Astrocyte of the cerebellum (primary cell): ENCODE data around the gene RXRB.

ENCODE experiments used
- DNase-seq: peaks from one replicate; pipeline ENCODE4 v3.0.0-alpha.2; 2011; ENCODE audit warnings: low read depth
- H3K4me3 ChIP-seq: 2 replicates; pipeline ENCODE4 v1.5.1; 2011; ENCODE audit warnings: mild to moderate bottlenecking, low read depth, low read length, moderate library complexity
- in situ Hi-C: cut with HindIII; loops from 2 replicates; pipeline ENCODE4 v1.10.0; 2017; ENCODE audit warnings: low sequenced_read_pairs
- TF ChIP-seq, protein P1 (sequence below): IDR thresholded peaks from 2 replicates; pipeline ENCODE4 v1.5.1; 2012; ENCODE audit warnings: low read length, low read depth, moderate library complexity, mild to moderate bottlenecking; ENCODE audit errors: missing control alignments

Gene RXRB

DNA sequence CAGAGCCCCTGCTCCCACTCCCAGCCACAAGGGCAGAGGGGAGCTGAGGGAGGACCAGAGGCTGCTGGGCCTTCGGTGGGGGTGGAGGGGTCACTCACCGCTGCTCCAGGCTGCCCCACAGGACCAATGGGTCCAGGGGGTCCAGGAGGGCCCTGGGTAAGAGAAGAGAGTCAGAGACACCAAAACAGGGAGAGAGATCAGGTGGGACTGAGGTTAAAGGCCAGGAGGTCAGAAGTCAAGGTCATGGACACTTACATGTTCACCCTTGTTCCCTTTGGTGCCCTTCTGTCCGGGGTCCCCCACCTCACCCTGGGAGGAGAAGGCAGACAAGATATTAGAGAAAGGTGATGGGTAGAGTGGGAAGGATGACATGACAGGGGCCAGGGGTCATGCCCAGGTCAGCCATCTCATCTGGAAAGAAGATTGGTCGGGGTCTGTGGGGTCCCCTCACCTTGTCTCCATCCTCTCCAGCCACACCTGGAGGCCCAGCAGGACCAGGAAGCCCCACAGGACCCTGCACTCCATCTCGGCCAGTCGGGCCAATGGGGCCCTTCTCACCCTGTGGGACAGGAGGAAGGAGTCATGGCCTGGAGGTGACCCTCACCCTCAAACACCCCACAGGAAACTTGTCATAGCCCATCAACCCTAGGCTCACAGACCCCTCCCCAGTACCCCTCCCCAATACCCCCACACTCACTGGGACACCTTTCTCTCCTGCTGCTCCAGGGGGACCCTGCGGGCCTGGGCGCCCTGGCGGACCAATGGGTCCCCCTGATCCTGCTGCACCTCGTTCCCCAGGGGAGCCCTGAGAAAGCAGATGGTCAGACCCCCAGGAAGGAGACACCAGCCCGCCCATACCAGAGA lies 29.2 kb downstream of the RXRB start:
- no peak overlapping the region for H3K4me3 ChIP-seq
- TF ChIP-seq, protein P1, sequence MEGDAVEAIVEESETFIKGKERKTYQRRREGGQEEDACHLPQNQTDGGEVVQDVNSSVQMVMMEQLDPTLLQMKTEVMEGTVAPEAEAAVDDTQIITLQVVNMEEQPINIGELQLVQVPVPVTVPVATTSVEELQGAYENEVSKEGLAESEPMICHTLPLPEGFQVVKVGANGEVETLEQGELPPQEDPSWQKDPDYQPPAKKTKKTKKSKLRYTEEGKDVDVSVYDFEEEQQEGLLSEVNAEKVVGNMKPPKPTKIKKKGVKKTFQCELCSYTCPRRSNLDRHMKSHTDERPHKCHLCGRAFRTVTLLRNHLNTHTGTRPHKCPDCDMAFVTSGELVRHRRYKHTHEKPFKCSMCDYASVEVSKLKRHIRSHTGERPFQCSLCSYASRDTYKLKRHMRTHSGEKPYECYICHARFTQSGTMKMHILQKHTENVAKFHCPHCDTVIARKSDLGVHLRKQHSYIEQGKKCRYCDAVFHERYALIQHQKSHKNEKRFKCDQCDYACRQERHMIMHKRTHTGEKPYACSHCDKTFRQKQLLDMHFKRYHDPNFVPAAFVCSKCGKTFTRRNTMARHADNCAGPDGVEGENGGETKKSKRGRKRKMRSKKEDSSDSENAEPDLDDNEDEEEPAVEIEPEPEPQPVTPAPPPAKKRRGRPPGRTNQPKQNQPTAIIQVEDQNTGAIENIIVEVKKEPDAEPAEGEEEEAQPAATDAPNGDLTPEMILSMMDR: no peak
- no peak for DNase-seq
- in situ Hi-C loops: no loop called here

DNA sequence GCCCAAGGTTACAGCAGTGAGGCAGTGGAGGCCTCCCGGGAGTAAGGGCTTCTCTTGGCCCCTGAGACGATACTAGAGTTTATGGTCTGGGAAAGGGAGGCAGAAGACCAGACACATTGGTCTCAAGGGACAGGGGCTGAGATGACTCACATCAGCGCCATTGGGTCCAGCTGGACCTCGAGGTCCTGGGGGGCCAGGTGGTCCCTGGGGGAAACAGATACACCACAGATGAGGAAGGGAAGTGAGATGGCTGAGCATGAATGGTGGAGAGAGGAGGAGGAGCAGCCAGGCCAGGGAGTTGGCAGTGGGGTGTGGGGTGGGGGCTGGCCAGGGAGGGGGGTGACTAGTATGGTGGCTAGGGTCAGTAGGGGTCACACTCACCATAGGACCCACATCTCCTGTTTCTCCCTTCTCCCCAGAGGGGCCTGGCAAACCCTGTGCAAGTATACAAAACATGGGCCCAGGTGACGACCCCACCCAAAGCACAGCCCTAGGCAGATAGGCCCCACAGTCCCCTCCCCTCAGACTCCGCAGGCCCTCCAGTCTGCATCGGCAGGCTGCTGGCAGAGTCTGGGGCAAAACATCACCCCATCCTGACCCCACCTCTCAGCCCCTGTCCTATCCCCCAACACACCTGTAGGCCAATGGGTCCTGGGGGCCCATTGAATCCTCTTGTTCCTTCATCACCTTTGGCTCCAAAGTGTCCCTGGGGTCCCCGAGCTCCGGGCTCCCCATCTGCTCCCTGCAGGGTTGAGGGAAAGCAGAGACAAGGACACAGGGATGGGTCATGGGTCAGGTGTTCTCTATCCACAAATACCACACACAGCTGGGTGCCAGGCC lies 30.1 kb downstream of the RXRB start:
- H3K4me3 ChIP-seq: no peak overlapping the region
- in situ Hi-C loops: no loop called here
- TF ChIP-seq, protein P1: no peak
- no peak for DNase-seq

DNA sequence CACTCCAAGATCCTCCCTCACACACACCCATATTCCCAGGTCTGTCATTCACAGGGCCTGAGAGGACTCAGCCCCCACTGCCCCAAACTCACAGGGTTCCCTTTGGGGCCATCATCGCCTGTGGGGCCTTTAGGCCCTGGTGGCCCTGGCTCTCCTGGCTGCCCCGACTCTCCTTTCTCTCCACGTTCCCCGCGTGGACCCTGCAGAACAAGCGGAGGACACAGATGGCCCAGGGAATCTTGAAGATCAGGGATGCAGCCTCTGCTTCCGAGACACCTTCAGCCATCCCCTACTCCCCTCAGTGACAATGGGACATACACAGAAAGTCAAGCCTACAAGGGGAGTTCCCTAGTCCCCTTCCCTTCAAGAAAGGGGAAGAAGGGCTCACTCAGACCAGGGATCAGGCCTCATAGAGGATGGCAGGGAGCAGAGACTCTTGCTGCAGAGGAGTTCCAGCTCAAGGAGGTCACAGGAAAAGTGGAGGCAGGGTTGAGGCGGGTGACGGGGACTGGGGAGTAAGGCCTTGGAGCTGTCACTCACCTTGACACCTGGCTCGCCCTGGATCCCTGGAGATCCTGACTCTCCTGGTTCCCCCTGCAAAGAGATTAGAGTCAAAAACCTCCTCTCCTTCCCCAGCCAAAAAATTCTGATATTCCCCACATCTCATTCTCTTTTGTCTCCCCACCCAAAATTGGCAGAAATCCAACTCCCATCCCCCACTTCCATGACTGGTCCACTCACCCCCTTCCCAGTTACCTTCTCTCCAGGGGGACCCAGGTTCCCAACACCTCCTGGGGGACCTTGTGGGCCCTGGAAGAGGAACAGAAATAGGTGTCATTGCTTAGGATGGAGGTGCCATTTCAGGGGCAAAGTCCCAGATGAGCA lies 30.9 kb downstream of the RXRB start:
- in situ Hi-C loops: no loop called here
- no peak overlapping the region for H3K4me3 ChIP-seq
- TF ChIP-seq, protein P1: no peak
- no peak for DNase-seq

DNA sequence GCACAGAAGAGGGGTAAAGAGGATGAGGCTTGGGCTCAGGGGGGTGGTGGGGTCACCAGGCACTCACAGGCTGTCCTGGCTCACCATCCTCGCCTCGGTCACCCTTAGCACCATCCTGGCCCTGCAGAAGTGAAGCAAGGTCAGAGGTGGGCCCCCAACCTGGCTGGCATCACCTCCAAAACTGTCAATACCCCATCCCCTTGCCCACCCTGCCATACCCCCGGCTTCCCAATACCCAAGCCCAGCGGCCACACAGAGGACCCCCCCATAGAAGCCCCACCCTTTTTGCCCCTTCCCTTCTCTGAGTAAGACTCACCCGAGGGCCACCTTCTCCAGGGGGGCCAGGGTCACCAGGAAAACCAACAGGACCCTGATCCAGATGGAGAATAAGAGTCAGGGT lies 31.8 kb downstream of the RXRB start:
- in situ Hi-C loops: no loop called here
- H3K4me3 ChIP-seq: no peak overlapping the region
- TF ChIP-seq, protein P1: no peak
- no peak for DNase-seq

DNA sequence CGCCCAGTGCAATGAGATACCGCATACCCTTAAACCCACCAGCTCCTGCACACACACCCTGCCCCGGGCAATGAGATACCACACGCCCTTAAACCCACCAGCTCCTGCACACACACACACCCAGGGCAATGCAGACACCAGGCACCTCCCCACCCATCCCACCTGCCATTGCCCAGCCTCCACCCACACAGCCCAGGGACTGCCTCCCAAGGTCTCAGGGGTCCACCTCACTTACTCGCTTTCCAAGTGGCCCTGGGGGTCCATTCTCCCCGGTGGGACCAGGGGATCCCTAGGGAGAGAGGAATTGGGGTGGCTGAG lies 32.2 kb downstream of the RXRB start:
- TF ChIP-seq, protein P1: no peak
- in situ Hi-C loops: no loop called here
- no peak for DNase-seq
- H3K4me3 ChIP-seq: no peak overlapping the region
